Endothelial cell of umbilical vein (primary cell): Measurements from ENCODE around the gene FILIP1.

Experiments used
- CTCF ChIP-seq, 2 donors: IDR thresholded peaks; 1 replicate in 1 of 2; 2 replicates in 1 of 2; pipeline ENCODE4 v1.5.1; 2011; ENCODE audit warnings: low read length in 2 of 2, mild to moderate bottlenecking in 2 of 2, moderate library complexity in 2 of 2, control low read depth in 1 of 2, inconsistent platforms in 1 of 2, low read depth in 1 of 2; ENCODE audit not compliant: insufficient read depth in 1 of 2; ENCODE audit errors: extremely low read depth in 1 of 2
- EZH2 ChIP-seq: IDR thresholded peaks from 2 replicates; pipeline ENCODE4 v1.6.1; 2012; ENCODE audit warnings: borderline replicate concordance, low read depth, mild to moderate bottlenecking, moderate library complexity, low read length, inconsistent platforms; ENCODE audit not compliant: severe bottlenecking
- POLR2A ChIP-seq: IDR thresholded peaks from 2 replicates; pipeline ENCODE4 v1.6.1; 2012; ENCODE audit warnings: low read depth, mild to moderate bottlenecking, control low read depth, low read length

DNA sequence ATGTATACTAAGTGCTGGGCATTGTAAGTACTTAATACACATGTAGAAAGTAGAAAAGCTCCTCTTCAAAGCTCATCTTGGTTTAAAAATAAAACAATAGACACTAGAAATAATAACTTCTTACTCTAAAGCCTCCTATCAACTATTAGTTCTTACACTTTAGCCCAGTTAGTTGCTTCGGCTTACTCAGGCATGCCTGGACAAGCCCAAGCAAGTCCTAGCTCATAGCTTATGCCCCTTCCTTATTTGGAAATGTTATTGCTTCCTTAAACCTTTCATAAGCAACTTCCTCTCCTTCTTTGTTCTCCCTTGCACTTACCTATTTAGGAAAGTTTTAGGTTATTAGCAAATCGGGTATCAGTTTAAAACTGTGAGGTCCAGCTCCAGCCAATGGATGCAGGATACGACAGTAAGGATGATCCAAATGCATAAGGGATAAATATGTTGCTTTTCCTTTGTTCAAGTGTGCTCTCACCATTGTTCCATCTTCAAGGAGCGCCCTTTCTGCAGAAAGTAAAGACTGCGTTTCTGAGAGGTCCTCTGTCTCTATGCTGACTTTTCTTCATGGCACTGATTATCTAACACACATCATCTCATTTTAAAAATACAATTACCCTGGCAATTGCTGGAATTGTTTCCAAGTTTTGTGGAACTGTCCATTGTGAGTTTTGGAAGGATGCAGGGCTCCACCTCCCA lies 221.3 kb downstream of the FILIP1 start:
- no peak for TF ChIP-seq CTCF (IDR thresholded peaks at IDR 0.05; ENCODE audit: extremely low read depth in 1 of 2, insufficient read depth in 1 of 2, low read depth in 1 of 2, low read length in 2 of 2)
- TF ChIP-seq EZH2 = no peak
- TF ChIP-seq POLR2A = no peak
